Measurements from ENCODE around the gene NF2. TPM values are rescaled to one million over a fixed set of nuclear protein-coding genes. Genes with fewer than 3 reads are reported as not detected.
A peak's percentile ranks its signal among the peaks of the same experiment; 100 is the strongest.

NF2 gene
- total and polyA plus RNA-seq, 2 experiments from 2014 or later, result 14.4 to 54.5 TPM

GRCh38 chr22:29632672-29633071 is 29.2 kb downstream of the NF2 start:
- no peak overlapping the region for H3K4me3 Mint-ChIP-seq
- ATAC-seq (no peak), DNase-seq (ENCODE audit: low spot score) (no peak)
- Histone ChIP-seq H3K79me2 (replicated peaks; ENCODE audit: insufficient read depth) (peaks cover 70% of the 10 kb centered on the region), H3K27me3 (ENCODE audit: insufficient read depth) (no peaks in the 10 kb centered on the region), H2AFZ (no peak overlapping the region), H3K36me3 (ENCODE audit: insufficient read depth) (no peaks in the 10 kb centered on the region), H4K20me1 (replicated peaks; ENCODE audit: insufficient read depth) (peaks cover 12% of the 10 kb centered on the region; the same call in 1 of the 2 replicates), H3K4me3 (no peak overlapping the region), H3K4me1 (ENCODE audit: insufficient read depth) (peaks cover 7% of the 10 kb centered on the region; the same call in 1 of the 2 replicates), H3K9me2 (ENCODE audit: insufficient read depth) (no peaks in the 10 kb centered on the region), H3K4me2 (no peak overlapping the region), H3F3A (replicated peaks; ENCODE audit: low read depth) (peaks cover 12% of the 10 kb centered on the region), H3K27ac (ENCODE audit: low read depth) (no peak overlapping the region)
- H3K4me1 Mint-ChIP-seq, result peaks cover 13% of the 10 kb centered on the region
- TF ChIP-seq ZNF462 (CRISPR knock-in tag; IDR thresholded peaks at IDR 0.05) (no peak), CREB1 (CRISPR knock-in tag; IDR thresholded peaks at IDR 0.05; ENCODE audit: low read depth) (no peak)
- 0 out of 3 replicates have a peak, but pooled peaks cover 2% of the 10 kb centered on the region for H3K36me3 Mint-ChIP-seq (ENCODE audit: low read depth)
- H3K27me3 Mint-ChIP-seq (ENCODE audit: insufficient read depth, low read depth, poor library complexity), result peaks cover 4% of the 10 kb centered on the region
- no peak overlapping the region for H3K27ac Mint-ChIP-seq
- no peaks in the 10 kb centered on the region for H3K9me3 Mint-ChIP-seq

GRCh38 chr22:29633514-29634312 is 30.3 kb downstream of the NF2 start:
- peaks cover 62% of the 10 kb centered on the region for H3K79me2 ChIP-seq (replicated peaks; ENCODE audit: insufficient read depth)
- Mint-ChIP-seq H3K4me1 (peaks cover 7% of the 10 kb centered on the region; the same call in 2 of the 3 replicates), H3K27ac (peak overlapping the region; percentile 15; the same call in 1 of the 2 replicates), H3K9me3 (no peaks in the 10 kb centered on the region), H3K36me3 (ENCODE audit: low read depth) (peaks cover 6% of the 10 kb centered on the region; the same call in 1 of the 3 replicates), H3K4me3 (no peak overlapping the region), H3K27me3 (ENCODE audit: insufficient read depth, low read depth, poor library complexity) (peaks cover 6% of the 10 kb centered on the region)
- ATAC-seq (no peak), DNase-seq (ENCODE audit: low spot score) (no peak)
- H3K4me3 ChIP-seq, result no peak overlapping the region
- H2AFZ ChIP-seq, result no peak overlapping the region
- no peaks in the 10 kb centered on the region for H3K36me3 ChIP-seq (ENCODE audit: insufficient read depth)
- H3K27me3 ChIP-seq (ENCODE audit: insufficient read depth), result no peaks in the 10 kb centered on the region
- no peaks in the 10 kb centered on the region for H3K9me2 ChIP-seq (ENCODE audit: insufficient read depth)
- peaks cover 15% of the 10 kb centered on the region; the same call in 1 of the 2 replicates for H4K20me1 ChIP-seq (replicated peaks; ENCODE audit: insufficient read depth)
- peaks cover 12% of the 10 kb centered on the region for H3F3A ChIP-seq (replicated peaks; ENCODE audit: low read depth)
- no peak overlapping the region for H3K27ac ChIP-seq (ENCODE audit: low read depth)
- H3K4me2 ChIP-seq, result no peak overlapping the region
- no peaks in the 10 kb centered on the region; the same call in 1 of the 2 replicates for H3K4me1 ChIP-seq (ENCODE audit: insufficient read depth)
- TF ChIP-seq EZH2phosphoT487 (IDR thresholded peaks at IDR 0.05; ENCODE audit: unreplicated experiment) (no peak), ZNF114 (CRISPR knock-in tag; IDR thresholded peaks at IDR 0.05) (no peak), STAT1 (IDR thresholded peaks at IDR 0.05; ENCODE audit: unreplicated experiment) (no peak), NANOG (IDR thresholded peaks at IDR 0.05; ENCODE audit: borderline replicate concordance) (no peak), REST (IDR thresholded peaks at IDR 0.05; ENCODE audit: unreplicated experiment) (no peak), EZH2 (IDR thresholded peaks at IDR 0.05; ENCODE audit: low read depth, unreplicated experiment) (no peak), POLR2AphosphoS5 (IDR thresholded peaks at IDR 0.05; ENCODE audit: low read depth) (no peak)
